ENCODE measurements around the gene KLF1.
A peak's percentile ranks its signal among the peaks of the same experiment; 100 is the strongest.
"Not testable (repeated sequence)": the region's sequence is repeated elsewhere in the genome, so short reads cannot be mapped to it uniquely, and the experiment has no call there.

Gene KLF1

GRCh38 chr19:12866416-12867119 lies 20.4 kb downstream of the KLF1 start:
- no peak for DNase-seq

- DNase-seq: no peak
Observed at GRCh38 chr19:12865746-12866415, 21.1 kb downstream of the KLF1 start.

DNA sequence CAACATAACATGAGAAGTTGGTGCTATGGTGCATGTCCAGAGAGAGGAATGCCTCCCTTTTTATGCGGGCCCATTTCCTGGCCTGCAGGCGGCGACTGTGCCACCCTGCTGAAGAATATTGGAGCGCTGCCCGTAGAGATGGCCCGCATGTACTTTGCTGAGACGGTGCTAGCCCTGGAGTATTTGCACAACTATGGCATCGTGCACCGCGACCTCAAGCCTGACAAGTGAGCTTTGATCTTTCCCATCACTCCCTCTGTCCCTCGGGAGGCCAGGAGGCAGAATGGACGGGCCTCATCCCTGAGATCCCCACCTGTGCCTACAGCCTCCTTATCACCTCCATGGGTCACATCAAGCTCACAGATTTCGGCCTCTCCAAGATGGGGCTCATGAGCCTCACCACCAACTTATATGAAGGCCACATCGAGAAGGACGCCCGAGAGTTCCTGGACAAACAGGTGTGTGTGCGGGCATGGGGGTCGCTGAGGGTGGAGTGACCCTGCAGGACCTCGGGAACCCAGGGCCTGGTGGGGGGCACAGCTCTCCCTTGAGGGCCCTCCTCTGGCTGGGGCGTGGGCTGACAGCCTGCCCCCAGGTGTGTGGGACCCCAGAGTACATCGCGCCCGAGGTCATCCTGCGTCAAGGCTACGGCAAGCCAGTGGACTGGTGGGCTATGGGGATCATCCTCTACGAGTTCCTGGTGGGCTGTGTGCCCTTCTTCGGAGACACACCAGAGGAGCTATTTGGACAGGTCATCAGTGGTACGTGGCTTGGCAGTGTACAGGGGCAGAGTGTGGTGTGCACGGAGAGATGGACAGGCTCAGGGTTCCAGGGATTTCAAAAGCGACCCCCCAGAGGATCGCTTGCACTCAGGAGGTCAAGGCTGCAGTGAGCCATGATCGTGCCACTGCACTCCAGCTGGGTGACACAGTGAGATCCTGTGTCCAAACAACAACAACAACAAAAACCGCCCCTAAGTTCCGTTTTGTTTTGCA lies 22.0 kb downstream of the KLF1 start:
- no peak for DNase-seq

GRCh38 chr19:12864143-12864542 lies 22.9 kb downstream of the KLF1 start:
- no peak for DNase-seq

DNA sequence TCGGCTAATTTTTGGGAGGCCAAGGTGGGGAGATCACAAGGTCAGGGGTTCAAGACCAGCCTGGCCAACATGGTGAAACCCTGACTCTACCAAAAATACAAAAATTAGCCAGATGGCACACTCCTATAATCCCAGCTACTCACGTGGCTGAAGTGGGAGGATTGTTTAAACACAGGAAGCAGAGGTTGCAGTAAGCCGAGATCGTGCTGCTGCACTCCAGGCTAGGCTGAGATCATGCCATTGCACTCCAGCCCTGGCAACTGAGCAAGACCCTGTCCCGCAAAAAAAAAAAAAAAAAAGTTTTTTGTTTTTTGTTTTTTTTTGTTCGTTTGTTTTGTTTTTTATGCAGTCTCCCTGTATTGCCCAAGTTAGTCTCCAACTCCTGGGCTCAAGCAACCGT lies 27.5 kb downstream of the KLF1 start:
- no peak for DNase-seq

GRCh38 chr19:12858041-12858928 lies 28.7 kb downstream of the KLF1 start:
- DNase-seq: no peak

DNA sequence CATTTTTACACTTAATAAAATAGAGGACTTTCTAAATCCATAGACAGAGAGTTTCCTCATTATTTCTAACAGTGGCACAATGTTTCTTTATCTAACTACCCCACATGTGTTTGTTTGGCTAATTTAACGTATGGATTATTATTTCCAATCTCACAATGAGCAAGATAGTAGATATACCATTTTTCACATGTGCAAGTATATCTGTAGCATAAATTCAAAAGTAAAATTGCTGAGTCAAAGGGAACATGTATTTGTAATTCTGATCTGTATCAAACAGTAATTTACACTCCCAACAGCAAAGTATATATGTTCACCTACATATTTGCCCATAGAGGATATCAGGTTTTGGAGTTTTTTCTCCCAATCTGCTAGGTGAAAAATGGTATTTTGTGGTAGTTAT lies 30.3 kb downstream of the KLF1 start:
- no peak for DNase-seq

DNA sequence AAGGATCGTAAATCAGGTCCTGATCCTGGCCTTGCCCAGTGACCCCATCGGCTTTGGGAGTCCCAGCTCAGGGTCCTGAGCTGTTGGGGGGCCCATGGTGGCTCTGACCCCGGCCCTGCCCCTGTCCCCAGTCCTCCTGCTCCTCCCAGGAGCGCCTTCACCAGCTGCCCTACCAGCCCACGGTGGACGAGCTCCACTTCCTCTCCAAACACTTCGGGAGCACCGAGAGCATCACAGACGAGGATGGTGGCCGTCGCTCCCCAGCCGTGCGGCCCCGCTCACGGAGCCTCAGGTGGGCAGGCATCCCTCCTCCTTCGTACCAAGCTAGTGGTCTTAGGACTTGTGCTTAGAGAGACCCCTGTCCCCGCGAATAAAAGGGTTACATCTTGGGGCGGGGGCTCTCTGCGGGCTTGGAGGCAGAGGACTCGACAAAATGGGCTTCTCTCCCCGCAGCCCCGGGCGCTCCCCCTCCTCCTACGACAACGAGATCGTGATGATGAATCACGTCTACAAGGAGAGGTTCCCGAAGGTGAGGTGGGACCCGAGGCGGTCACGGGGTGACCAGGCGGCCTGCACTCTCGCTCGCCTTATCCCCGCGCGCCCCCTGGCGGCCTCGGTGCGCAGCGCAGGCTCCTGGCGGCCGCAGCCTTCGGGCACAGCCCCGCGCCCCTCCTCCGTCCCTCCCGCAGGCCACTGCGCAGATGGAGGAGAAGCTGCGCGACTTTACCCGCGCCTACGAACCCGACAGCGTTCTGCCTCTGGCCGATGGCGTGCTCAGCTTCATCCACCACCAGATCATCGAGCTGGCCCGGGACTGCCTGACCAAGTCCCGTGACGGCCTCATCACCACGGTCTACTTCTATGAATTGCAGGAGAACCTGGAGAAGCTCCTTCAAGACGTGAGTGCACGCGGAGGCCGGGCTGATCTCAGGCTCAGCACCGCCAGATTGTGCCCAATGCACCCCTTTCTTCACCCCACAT lies 39.6 kb downstream of the KLF1 start:
- peak; percentile 72 for DNase-seq

- DNase-seq: not testable (repeated sequence)
Observed at GRCh38 chr19:12846613-12847012, 40.4 kb downstream of the KLF1 start.

DNA sequence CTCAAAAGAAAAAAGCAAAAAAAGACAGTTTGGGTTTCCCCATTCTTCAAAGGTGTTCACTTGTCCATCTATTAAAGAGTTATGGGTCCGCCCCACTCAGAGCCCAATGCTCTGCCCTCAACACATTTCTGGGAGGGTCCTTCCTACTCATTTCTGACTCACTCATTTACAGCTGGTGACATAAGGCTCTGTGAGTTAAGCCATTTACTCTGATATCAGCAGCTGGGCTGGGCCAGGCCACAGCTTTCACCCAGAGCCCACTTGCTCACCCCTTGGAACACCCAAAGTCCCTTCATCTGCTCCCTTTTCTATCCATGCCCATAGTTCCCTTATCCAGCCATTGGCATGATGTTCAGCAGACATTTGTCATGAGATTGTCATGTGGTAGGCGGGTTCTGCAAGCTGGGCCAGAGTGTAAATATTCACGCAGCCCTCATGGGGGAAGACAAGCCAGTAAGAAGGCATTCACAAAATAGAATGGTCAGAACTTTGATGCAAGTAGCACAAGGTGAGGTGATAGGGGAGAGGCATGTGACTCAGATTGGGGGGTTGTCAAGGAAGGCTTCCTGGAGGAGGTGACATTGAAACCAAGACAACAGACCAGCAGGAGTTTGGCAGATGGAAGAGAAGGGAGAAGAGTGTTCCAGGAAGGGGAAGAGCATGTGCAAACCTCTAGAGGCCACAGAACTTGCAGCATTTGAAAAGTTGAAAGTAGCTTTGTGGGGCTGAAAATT lies 42.8 kb downstream of the KLF1 start:
- DNase-seq: no peak

DNA sequence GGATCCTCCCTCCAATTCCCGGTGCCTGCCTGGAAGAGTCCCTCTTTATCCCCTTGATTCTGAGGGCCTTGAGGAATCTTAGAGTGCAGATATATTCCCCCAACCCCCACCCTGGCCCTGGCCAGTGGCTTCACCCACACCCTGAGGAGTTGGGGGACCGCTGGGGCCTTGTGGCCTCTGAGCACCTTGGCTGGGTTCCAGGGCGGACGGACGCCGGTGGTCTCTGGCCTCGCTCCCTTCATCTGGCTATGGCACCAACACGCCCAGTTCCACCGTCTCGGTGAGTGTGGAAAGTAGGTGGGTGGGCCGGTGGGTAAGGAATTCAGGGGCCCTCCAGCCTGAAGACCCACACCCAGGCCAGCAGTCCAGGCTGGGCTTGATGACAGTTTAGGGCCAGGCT lies 43.7 kb downstream of the KLF1 start:
- no peak for DNase-seq

DNA sequence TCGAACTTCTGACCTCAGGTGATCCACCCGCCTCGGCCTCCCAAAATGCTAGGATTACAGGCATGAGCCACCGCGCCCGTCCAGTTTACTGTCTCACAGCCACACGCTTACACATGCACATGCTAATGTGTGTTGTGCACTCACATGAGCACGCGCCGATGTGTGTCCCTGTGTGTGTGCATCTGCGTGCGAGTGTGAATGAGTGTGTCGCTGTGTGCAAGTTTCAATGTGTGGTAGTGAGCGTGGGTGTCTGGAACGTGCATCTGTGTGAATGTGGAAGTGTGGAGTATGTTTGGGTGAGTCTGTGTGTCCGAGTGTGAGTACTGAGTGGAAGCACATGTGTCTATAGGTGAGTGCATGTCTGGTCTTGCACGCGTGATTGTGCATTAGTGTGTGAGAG lies 44.5 kb downstream of the KLF1 start:
- no peak for DNase-seq

DNA sequence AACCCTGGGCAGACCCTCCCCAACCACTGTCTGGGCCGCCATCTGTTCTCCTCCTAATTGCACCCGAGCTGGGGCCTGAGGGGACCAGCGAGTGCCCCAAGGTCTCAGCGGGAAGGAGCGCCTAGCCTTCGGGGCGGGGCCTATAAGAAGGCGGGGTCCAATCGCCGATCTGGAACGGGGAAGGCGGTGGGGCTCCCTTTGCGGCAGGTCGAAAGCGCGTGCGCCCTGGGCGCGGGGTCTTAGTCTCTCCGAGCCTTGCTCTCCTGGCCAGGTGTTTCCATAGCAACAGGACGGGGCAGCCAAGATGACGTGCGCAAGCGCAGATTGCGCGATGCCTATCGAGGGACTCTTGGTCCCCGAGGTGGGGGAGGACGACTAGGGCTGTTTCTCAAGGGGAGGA lies 45.9 kb downstream of the KLF1 start:
- DNase-seq: no peak

GRCh38 chr19:12840091-12841079 lies 46.6 kb downstream of the KLF1 start:
- no peak for DNase-seq

DNA sequence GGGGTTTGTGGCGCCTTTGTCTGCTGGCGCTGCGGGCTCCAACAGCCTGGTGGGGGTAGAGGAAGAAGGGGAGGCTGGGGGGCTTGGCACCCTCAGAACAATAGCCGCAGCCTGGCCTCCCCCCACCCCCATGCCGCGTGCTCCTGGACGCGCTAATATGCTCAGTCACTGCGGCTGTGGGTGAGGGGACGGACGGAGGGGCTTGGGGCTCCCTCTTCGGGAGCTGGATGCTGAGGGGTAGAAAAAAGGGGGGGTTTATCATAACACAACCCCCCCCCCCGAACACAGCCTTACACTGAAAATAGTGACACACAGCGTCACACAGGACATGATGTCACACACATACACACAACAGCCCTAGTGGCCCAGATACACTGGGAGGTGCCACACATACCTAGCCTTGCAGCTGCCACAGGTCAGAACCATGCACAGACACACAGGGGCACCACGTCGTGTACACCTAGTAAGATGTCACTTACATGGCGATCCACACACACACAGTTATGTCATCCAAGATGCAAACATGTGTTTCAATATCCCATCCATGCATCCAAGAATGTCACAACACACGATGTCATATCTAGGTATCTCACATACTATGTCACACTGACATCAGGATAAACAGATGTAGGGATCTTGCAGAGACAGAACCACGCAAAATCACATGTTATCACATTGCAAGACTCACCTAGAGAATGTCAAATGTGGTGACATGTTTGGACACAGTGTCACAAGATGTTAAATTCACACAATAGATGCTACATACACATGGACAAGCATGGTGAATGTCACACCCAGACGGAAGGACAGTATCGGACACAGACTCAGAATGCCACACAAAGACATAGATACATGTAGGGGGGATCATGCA lies 47.9 kb downstream of the KLF1 start:
- no peak for DNase-seq

GRCh38 chr19:12838182-12838885 lies 48.7 kb downstream of the KLF1 start, which contains the start of gene MAST1:
TSS of gene MAST1 (plus strand) at chr19:12838515. CDS start at chr19:12838573, 58 bp downstream.
- no peak for DNase-seq

DNA sequence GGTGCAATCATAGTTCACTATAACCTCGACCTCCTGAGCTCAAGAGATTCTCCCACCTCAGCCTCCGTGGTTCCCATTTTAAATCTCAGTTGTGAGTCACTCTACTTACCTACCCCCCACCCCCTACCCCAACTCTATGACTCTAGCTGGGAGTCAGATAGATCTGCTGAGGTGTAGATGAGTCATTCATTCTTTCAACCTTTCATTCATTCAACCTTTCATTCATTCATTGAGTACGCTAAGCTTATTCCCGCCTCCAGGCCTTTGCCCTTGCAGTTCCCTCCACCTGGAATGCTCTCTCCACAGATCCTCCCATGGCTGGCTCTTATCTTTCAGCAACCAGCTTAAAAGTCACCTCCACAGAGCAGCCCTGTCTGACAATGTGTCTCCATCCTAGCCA lies 49.8 kb downstream of the KLF1 start:
- no peak for DNase-seq

DNA sequence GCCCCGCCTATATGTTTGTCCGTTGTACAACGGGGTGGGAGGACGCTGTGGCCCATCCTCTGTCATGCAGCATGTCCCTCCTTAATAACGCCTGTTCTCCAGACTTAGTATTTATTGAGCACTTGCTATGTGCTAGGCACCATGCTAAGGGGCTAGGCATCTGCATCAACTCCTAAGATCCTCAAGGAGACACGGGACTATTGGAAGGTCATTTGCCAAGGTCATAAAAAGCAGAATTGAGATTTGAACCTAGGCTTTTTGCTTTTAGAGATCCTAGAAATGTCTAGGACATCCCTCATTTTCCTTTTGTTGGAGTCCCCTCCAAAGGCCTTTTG lies 50.5 kb downstream of the KLF1 start:
- DNase-seq: no peak
